Measurements from ENCODE around the gene RTP5. TPM values are rescaled to one million over a fixed set of nuclear protein-coding genes. Genes with fewer than 3 reads are reported as not detected.
A peak's percentile ranks its signal among the peaks of the same experiment; 100 is the strongest.

RTP5 gene
- total RNA-seq, 4 donors from 2014 or later = not detected

DNA sequence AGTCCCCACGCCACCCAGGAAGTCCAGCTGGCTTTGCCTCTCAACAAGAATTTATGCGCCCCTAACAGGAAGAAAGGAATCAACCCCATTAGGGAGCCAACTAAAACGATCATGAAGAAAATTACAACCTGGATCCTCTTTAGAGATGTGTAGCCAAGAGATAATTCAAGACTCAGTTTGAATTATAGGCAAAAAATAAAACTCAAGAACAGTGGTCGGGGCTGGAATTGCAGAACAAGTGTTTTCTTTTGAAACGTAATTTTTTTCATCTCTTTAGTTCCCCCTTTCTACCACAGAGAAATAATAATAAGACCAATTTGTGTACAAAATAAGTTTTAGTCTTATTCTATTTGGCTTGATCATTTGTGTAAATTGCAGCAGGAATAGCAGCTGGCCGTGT, 33.2 kb upstream of the RTP5 start:
- Histone ChIP-seq H3K36me3 (no peaks in the 10 kb centered on the region), H3K27me3 (peaks cover 18% of the 10 kb centered on the region), H3K4me1 (peaks cover 0 to 2% (median 0%) of the 10 kb centered on the region in 3 donors), H3K4me3 (no peak overlapping the region), H3K27ac (no peak overlapping the region), H3K9me3 (no peaks in the 10 kb centered on the region)
- TF ChIP-seq EP300 (IDR thresholded peaks at IDR 0.05) = no peak
- no peak for TF ChIP-seq POLR2AphosphoS5 (IDR thresholded peaks at IDR 0.05)
- TF ChIP-seq, protein P1, sequence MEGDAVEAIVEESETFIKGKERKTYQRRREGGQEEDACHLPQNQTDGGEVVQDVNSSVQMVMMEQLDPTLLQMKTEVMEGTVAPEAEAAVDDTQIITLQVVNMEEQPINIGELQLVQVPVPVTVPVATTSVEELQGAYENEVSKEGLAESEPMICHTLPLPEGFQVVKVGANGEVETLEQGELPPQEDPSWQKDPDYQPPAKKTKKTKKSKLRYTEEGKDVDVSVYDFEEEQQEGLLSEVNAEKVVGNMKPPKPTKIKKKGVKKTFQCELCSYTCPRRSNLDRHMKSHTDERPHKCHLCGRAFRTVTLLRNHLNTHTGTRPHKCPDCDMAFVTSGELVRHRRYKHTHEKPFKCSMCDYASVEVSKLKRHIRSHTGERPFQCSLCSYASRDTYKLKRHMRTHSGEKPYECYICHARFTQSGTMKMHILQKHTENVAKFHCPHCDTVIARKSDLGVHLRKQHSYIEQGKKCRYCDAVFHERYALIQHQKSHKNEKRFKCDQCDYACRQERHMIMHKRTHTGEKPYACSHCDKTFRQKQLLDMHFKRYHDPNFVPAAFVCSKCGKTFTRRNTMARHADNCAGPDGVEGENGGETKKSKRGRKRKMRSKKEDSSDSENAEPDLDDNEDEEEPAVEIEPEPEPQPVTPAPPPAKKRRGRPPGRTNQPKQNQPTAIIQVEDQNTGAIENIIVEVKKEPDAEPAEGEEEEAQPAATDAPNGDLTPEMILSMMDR (IDR thresholded peaks at IDR 0.05) = no peak
- no peak for TF ChIP-seq POLR2A (IDR thresholded peaks at IDR 0.05)
- no peak for ATAC-seq
- 59 to 64% methylated on average over 3 to 6 of the region's 6 CpGs for WGBS, 2 donors (ENCODE audit: low coverage in 1 of 2)

DNA sequence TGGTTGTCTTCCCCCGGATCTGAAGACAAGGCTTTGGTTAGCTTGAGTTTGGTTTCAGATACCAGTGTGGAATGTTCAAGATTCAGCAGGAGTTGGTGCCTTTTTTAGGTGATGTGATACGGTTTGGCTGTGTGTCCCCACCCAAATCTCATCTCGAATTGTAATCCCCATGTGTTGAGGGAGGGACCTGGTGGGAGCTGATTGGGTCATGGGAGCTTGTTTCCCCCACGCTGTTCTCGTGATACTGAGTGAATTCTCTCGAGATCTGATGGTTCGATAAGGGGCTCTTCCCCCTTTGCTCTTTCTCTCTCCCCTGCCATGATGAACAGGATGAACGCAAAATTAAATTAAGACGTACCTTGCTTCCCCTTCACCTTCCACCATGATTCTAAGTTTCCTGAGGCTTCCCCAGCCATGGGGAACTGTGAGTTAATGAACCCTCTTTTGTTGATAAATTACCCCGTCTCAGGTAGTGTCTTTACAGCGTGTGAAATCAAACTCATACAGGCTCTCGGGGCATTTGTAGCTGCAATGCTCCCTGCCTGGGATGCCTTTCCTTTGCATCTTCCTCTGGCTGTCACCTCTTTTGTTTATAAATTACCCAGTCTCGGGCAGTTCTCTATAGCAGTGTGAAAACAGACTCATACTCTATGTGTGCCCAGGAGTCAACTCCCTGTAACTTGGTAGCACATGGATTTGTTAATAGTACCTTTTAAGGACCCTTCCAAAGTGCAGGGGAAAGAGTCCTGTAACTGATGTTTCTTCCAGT, 32.1 kb upstream of the RTP5 start:
- 47 to 54% methylated on average over 11 to 13 of the region's 13 CpGs for WGBS, 2 donors (ENCODE audit: low coverage in 1 of 2)
- no peak for ATAC-seq
- H3K4me1 ChIP-seq = peaks cover 0 to 4% (median 0%) of the 10 kb centered on the region in 3 donors
- H3K36me3 ChIP-seq = no peaks in the 10 kb centered on the region
- peaks cover 17% of the 10 kb centered on the region for H3K27me3 ChIP-seq
- H3K9me3 ChIP-seq = no peaks in the 10 kb centered on the region
- no peak overlapping the region for H3K27ac ChIP-seq
- H3K4me3 ChIP-seq = no peak overlapping the region
- no peak for TF ChIP-seq EP300 (IDR thresholded peaks at IDR 0.05)
- TF ChIP-seq POLR2A (IDR thresholded peaks at IDR 0.05) = no peak
- TF ChIP-seq, protein P1 (IDR thresholded peaks at IDR 0.05) = no peak
- TF ChIP-seq POLR2AphosphoS5 (IDR thresholded peaks at IDR 0.05) = no peak

DNA sequence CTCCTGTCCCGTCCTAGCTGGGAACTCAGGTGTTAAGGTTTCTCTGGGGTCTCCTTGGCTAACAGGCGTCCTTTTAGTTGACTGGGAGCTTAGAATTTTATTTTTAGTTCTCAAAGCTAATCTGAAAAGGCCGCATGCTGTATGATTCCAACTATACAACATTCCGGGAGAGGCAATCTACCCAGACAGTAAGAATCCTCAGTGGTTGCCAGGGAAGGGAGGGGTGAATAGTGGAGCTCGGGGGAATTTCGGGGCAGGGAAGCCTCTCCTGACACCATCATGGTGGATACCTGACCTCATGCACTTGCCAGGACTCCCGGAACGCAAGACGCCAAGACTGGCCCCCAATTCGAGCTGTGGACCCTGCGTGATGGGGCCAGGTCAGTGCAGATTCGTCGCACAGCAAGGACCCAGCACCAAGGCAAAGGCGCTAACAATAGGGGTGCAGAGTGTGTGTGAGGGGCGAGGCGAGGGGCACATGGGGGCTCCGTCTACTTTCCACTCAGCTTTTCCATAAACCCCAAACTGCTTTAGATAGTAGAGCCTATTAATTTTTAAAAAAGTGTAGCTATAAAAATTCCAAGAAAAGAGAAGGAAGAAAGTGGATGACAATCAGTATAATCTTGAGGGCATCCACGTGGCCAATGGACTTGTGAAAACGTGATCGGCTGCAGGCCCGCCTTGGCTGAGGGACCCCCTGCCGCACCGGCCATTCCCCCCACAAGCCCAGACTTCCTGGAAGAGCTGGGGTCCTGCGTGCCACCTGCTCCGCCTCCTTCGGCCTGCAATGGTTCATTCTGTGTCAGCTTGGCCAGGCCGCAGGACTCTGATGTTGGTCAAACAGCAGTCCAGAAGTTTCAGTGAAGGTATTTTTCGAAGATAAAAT, 28.1 kb upstream of the RTP5 start:
- H3K27ac ChIP-seq = peak overlapping the region in 3 of 4 donors; percentile 31 to 79 (median 76)
- H3K36me3 ChIP-seq = no peaks in the 10 kb centered on the region
- H3K27me3 ChIP-seq = no peaks in the 10 kb centered on the region
- H3K9me3 ChIP-seq = no peaks in the 10 kb centered on the region
- peaks cover 0 to 31% (median 15%) of the 10 kb centered on the region in 3 donors for H3K4me1 ChIP-seq
- TF ChIP-seq POLR2AphosphoS5 (IDR thresholded peaks at IDR 0.05) (no peak), EP300 (IDR thresholded peaks at IDR 0.05) (no peak), POLR2A (IDR thresholded peaks at IDR 0.05) (no peak)
- TF ChIP-seq, protein P1 (IDR thresholded peaks at IDR 0.05) = no peak
- H3K4me3 ChIP-seq = no peak overlapping the region
- WGBS, 2 donors (ENCODE audit: low coverage in 1 of 2) = 68% methylated on average over 28 of the region's 28 CpGs; no CpG with 5 or more reads in 1 of the 2 donors
- no peak for ATAC-seq

DNA sequence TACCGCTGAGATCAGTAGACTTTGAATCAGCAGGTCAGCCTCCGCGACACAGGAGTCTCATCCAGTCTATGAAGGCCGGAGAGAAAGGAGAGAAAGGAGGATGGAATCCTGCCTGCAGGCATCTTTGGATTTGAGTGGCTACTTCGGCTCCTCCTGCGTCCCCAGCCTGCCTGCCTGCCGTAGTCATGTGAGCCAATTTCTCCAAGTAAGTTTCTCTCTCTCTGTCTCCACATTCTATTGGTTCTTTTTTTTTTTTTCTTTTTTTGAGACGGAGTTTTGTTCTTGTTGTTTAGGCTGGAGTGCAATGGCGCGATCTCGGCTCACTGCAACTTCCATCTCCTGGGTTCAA, 27.5 kb upstream of the RTP5 start:
- WGBS, 2 donors (ENCODE audit: low coverage in 1 of 2) = 65 to 77% methylated on average over 7 to 11 of the region's 11 CpGs

More for the DNA sequence above, 27.5 kb upstream of the RTP5 start:
- Histone ChIP-seq H3K4me1 (peaks cover 0 to 31% (median 15%) of the 10 kb centered on the region in 3 donors), H3K36me3 (no peaks in the 10 kb centered on the region), H3K9me3 (no peaks in the 10 kb centered on the region), H3K4me3 (no peak overlapping the region), H3K27ac (peak overlapping the region in 3 of 4 donors; percentile 31 to 79 (median 76)), H3K27me3 (no peaks in the 10 kb centered on the region)
- ATAC-seq = no peak
- TF ChIP-seq, protein P1 (IDR thresholded peaks at IDR 0.05) = no peak

Measured in gastroesophageal sphincter (tissue), 4 donors.